Small intestine (tissue), 7 donors: ENCODE measurements around the gene MORC2. TPM values are rescaled to one million over a fixed set of nuclear protein-coding genes. Genes with fewer than 3 reads are reported as not detected.

Experiments used
- DNase-seq, 2 donors: peaks; one replicate each; pipeline versions ENCODE4 v3.0.0 to v3.0.0-alpha.2; 2013
- FAIRE-seq: peaks from 2 replicates; lab custom pipeline; 2012; peaks lifted over from hg19 to GRCh38; lab: Jason Lieb, UNC
- H3K27ac ChIP-seq, 3 donors: one replicate each; pipeline ENCODE4 v1.5.1; 2013; ENCODE audit warnings: low read length in 2 of 3, mild to moderate bottlenecking in 2 of 3, control low read depth in 1 of 3, inconsistent platforms in 1 of 3, low read depth in 1 of 3, moderate library complexity in 1 of 3
- H3K27me3 ChIP-seq, 3 donors: one replicate each; pipeline ENCODE4 v1.6.1; 2013; ENCODE audit warnings: low read length in 3 of 3, inconsistent platforms in 1 of 3; ENCODE audit not compliant: control insufficient read depth in 3 of 3, insufficient read depth in 3 of 3
- H3K36me3 ChIP-seq, 3 donors: one replicate each; pipeline ENCODE4 v1.6.1; 2013; ENCODE audit warnings: low read length in 3 of 3, inconsistent platforms in 1 of 3, low read depth in 1 of 3, mild to moderate bottlenecking in 1 of 3, moderate library complexity in 1 of 3; ENCODE audit not compliant: control insufficient read depth in 3 of 3, insufficient read depth in 2 of 3
- H3K4me1 ChIP-seq, 3 donors: one replicate each; pipeline ENCODE4 v1.6.1; 2013; ENCODE audit warnings: low read length in 2 of 3, inconsistent platforms in 1 of 3, low read depth in 1 of 3, mild to moderate bottlenecking in 1 of 3, moderate library complexity in 1 of 3; ENCODE audit not compliant: control insufficient read depth in 3 of 3, insufficient read depth in 2 of 3
- H3K4me3 ChIP-seq, 3 donors: one replicate each; pipeline ENCODE4 v1.5.1; 2013; ENCODE audit warnings: low read length in 3 of 3, control low read depth in 1 of 3, inconsistent platforms in 1 of 3, low read depth in 1 of 3, mild to moderate bottlenecking in 1 of 3, moderate library complexity in 1 of 3
- H3K9me3 ChIP-seq, 2 donors: one replicate each; pipeline ENCODE4 v1.6.1; 2013; ENCODE audit warnings: low read depth in 1 of 2, low read length in 1 of 2; ENCODE audit not compliant: control insufficient read depth in 2 of 2, insufficient read depth in 1 of 2
- WGBS, 3 donors: extraction: QIAGEN DNeasy Blood & Tissue Kit; methylation state at CpG; one replicate each; pipeline ENCODE4 v1.1.7; 2013; 5-methylcytosine and 5-hydroxymethylcytosine counted together
- polyA plus RNA-seq, 4 donors: library from polyadenylated mRNA; stranded (reverse) in 3 of 4; unstranded in 1 of 4; fragments of 200-250 nt in 3 of 4; fragments of 120-200 nt in 1 of 4; gene quantifications; one replicate each; pipeline versions ENCODE4 v1.2.1 to v1.2.3, GENCODE V29; 2013
- donor health status: healthy with polysubstance abuse.
- donor health status: control.
- donor health status: control.
- donor health status: Bipolar disorder and iron deficiency.
- donor health status: healthy.

Gene MORC2
- polyA plus RNA-seq, 4 donors: 13.6 to 28.4 (median 20.1) TPM

- no peaks in the 10 kb centered on the region for H3K27me3 ChIP-seq
- H3K4me1 ChIP-seq: no peaks in the 10 kb centered on the region
- no peak overlapping the region for H3K4me3 ChIP-seq
- no peak overlapping the region for H3K27ac ChIP-seq
- FAIRE-seq (no peak), DNase-seq (no peak)
- H3K36me3 ChIP-seq: peaks cover 0 to 41% (median 2%) of the 10 kb centered on the region in 3 donors
- peaks cover 0 to 3% of the 10 kb centered on the region in 2 donors for H3K9me3 ChIP-seq
- 90 to 94% (median 92%) methylated on average over 5 of the region's 5 CpGs for WGBS, 3 donors
These were observed 59.3 kb downstream of the MORC2 start for GRCh38 chr22:30909306-30909705.

GRCh38 chr22:30908051-30908461 lies 60.5 kb downstream of the MORC2 start:
- H3K27ac ChIP-seq: no peak overlapping the region
- no peak for FAIRE-seq
- H3K4me1 ChIP-seq: no peaks in the 10 kb centered on the region
- H3K9me3 ChIP-seq: peaks cover 0 to 3% of the 10 kb centered on the region in 2 donors
- H3K4me3 ChIP-seq: no peak overlapping the region
- H3K27me3 ChIP-seq: no peaks in the 10 kb centered on the region
- DNase-seq: no peak
- 90 to 91% (median 91%) methylated on average over 6 of the region's 6 CpGs for WGBS, 3 donors
- peaks cover 0 to 51% (median 2%) of the 10 kb centered on the region in 3 donors for H3K36me3 ChIP-seq

DNA sequence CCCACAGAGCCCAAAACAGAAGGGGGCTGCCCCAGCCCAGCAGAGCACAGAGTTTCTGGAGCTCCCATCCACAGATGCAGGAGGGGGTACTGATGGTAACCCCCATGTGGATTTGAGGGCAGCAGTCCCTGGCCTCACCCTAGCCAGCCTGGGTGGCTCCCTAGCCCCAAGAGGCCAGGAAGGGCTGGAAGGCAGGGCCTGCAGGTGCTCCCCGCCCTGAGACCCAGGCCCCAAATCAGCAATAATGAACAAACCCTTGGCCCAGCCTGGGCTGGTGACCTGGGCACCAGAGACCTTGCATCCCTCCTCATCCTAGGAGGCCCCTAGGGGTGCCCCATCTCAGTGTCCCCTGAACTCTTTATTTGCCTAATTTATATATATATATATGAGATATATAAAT lies 61.6 kb downstream of the MORC2 start:
- H3K27me3 ChIP-seq: no peaks in the 10 kb centered on the region
- WGBS, 3 donors: 86 to 100% (median 97%) methylated on average over 1 of the region's 1 CpG
- H3K27ac ChIP-seq: no peak overlapping the region
- FAIRE-seq (no peak), DNase-seq (no peak)
- no peak overlapping the region for H3K4me3 ChIP-seq
- H3K4me1 ChIP-seq: no peaks in the 10 kb centered on the region
- peaks cover 0 to 3% of the 10 kb centered on the region in 2 donors for H3K9me3 ChIP-seq
- H3K36me3 ChIP-seq: peaks cover 0 to 60% (median 2%) of the 10 kb centered on the region in 3 donors

GRCh38 chr22:30906411-30906810 lies 62.2 kb downstream of the MORC2 start:
- peaks cover 0 to 3% of the 10 kb centered on the region in 2 donors for H3K9me3 ChIP-seq
- H3K4me1 ChIP-seq: no peaks in the 10 kb centered on the region
- H3K27ac ChIP-seq: no peak overlapping the region
- DNase-seq: no peak
- 91 to 97% (median 95%) methylated on average over 9 of the region's 9 CpGs for WGBS, 3 donors
- H3K4me3 ChIP-seq: no peak overlapping the region
- no peak for FAIRE-seq
- H3K27me3 ChIP-seq: no peaks in the 10 kb centered on the region
- H3K36me3 ChIP-seq: peaks cover 0 to 64% (median 2%) of the 10 kb centered on the region in 3 donors

DNA sequence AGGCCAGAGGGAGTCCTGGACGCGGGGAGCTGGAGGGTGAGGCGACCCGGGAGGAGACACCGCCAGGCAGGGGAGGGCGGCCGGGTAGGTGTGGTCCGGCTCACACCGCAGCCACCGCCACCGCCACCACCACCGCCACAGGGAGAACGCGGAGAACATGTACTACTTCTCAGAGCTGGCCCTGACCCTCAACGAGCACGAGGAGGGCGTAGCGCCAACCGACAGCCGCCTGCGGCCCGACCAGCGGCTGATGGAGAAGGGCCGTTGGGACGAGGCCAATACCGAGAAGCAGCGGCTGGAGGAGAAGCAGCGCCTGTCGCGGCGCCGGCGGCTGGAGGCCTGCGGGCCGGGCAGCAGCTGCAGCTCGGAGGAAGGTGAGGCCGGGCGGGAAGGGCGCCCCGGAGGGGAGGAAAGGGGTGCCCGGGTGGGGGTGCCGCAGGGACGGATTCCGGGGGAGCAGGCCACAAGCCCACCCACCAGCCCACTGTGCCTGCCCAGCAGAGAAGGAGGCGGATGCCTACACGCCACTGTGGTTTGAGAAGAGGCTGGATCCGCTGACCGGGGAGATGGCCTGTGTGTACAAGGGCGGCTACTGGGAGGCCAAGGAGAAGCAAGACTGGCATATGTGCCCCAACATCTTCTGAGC lies 62.8 kb downstream of the MORC2 start:
- H3K4me3 ChIP-seq: no peak overlapping the region
- no peaks in the 10 kb centered on the region for H3K27me3 ChIP-seq
- DNase-seq (no peak), FAIRE-seq (no peak)
- no peaks in the 10 kb centered on the region for H3K4me1 ChIP-seq
- H3K27ac ChIP-seq: no peak overlapping the region
- 96 to 98% (median 97%) methylated on average over 37 to 49 of the region's 49 CpGs for WGBS, 3 donors
- H3K9me3 ChIP-seq: peaks cover 0 to 3% of the 10 kb centered on the region in 2 donors
- H3K36me3 ChIP-seq: peaks cover 0 to 66% (median 2%) of the 10 kb centered on the region in 3 donors

DNA sequence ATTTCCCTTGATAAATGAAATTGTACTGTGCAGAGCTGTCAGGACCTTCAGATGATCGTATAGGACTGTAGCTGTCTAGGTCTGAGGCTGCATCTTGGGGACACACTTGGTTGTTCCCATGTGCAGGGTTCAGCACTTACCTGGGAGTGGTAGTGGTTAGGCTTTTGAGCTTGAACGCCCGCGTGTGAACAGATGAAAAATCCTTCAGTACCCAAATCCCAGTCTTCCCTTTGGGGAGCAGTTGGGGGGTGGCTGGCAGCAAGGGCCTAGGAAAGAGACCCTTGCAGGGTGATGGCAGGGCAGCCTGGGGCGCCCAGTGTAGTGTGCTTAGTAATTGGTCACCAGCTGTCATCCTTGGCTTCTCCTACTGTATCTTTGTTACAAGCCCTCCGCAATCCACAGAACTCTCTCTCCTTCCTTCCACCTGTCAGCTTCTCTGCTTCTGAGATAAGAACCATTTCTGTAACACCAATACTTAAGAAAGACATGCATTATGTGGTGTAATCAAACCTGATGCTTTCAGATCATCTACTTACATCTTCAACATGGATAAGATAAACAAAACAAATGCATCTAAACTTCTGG lies 64.6 kb downstream of the MORC2 start:
- 95 to 96% (median 96%) methylated on average over 6 of the region's 6 CpGs for WGBS, 3 donors
- DNase-seq (no peak), FAIRE-seq (no peak)
- Histone ChIP-seq H3K9me3 (peaks cover 0 to 6% of the 10 kb centered on the region in 2 donors), H3K4me3 (no peak overlapping the region), H3K36me3 (peaks cover 0 to 64% (median 2%) of the 10 kb centered on the region in 3 donors), H3K27me3 (no peaks in the 10 kb centered on the region), H3K4me1 (no peaks in the 10 kb centered on the region), H3K27ac (no peak overlapping the region)

GRCh38 chr22:30902496-30903357 lies 65.8 kb downstream of the MORC2 start:
- Histone ChIP-seq H3K27me3 (no peaks in the 10 kb centered on the region), H3K36me3 (peaks cover 0 to 62% (median 0%) of the 10 kb centered on the region in 3 donors), H3K4me3 (no peak overlapping the region), H3K27ac (no peak overlapping the region), H3K4me1 (no peaks in the 10 kb centered on the region), H3K9me3 (peaks cover 0 to 14% of the 10 kb centered on the region in 2 donors)
- DNase-seq: no peak
- no peak for FAIRE-seq
- WGBS, 3 donors: 74 to 84% (median 79%) methylated on average over 16 of the region's 16 CpGs

GRCh38 chr22:30894371-30894740 lies 74.2 kb downstream of the MORC2 start:
- H3K36me3 ChIP-seq: peaks cover 0 to 75% (median 3%) of the 10 kb centered on the region in 3 donors
- no peak overlapping the region for H3K4me3 ChIP-seq
- H3K27ac ChIP-seq: no peak overlapping the region
- peaks cover 0 to 16% (median 0%) of the 10 kb centered on the region in 3 donors for H3K4me1 ChIP-seq
- 72 to 95% (median 95%) methylated on average over 3 of the region's 3 CpGs for WGBS, 3 donors
- H3K9me3 ChIP-seq: peaks cover 0 to 11% of the 10 kb centered on the region in 2 donors
- no peak for DNase-seq
- no peak for FAIRE-seq
- no peaks in the 10 kb centered on the region for H3K27me3 ChIP-seq
